IMR-90 (cell line): Measurements from ENCODE around the gene CDC14A.

Source experiments
- CEBPB ChIP-seq: IDR thresholded peaks from 2 replicates; pipeline ENCODE4 v1.6.1; 2012; ENCODE audit warnings: low read depth, low read length, improper control_type of control experiment
- FOS ChIP-seq: fragments of 150-350 bp; IDR thresholded peaks from 2 replicates; pipeline ENCODE4 v1.6.1; 2016; ENCODE audit warnings: low read depth, low read length
- MAZ ChIP-seq: IDR thresholded peaks from 2 replicates; pipeline ENCODE4 v1.6.1; 2012; ENCODE audit warnings: low read depth, mild to moderate bottlenecking, low read length, improper control_type of control experiment, moderate library complexity, borderline replicate concordance
- MXI1 ChIP-seq: IDR thresholded peaks from 2 replicates; pipeline ENCODE4 v1.6.1; 2012; ENCODE audit warnings: low read depth, mild to moderate bottlenecking, low read length, moderate library complexity, borderline replicate concordance
- POLR2A ChIP-seq: IDR thresholded peaks from 2 replicates; pipeline ENCODE4 v1.6.1; 2012; ENCODE audit warnings: mild to moderate bottlenecking, low read depth, low read length
- RAD21 ChIP-seq: IDR thresholded peaks from 2 replicates; pipeline ENCODE4 v1.6.1; 2012; ENCODE audit warnings: low read length, improper control_type of control experiment
- RFX5 ChIP-seq: IDR thresholded peaks from 2 replicates; pipeline ENCODE4 v1.8.0; 2012; ENCODE audit warnings: low read depth, mild to moderate bottlenecking, low read length, moderate library complexity
- SMC3 ChIP-seq: fragments of 150-350 bp; IDR thresholded peaks from 2 replicates; pipeline ENCODE4 v1.6.1; 2016; ENCODE audit warnings: low read depth, mild to moderate bottlenecking, antibody characterized with exemption, low read length, moderate library complexity
- TF ChIP-seq, protein P1 (sequence below): conservative IDR thresholded peaks from 2 replicates; pipeline ENCODE4 v1.5.1; 2012; ENCODE audit warnings: mild to moderate bottlenecking, low read depth, low read length, improper control_type of control experiment
- TF ChIP-seq, protein P2 (sequence below): fragments of 150-350 bp; IDR thresholded peaks from 2 replicates; pipeline ENCODE4 v1.6.1; 2016; ENCODE audit warnings: low read depth, mild to moderate bottlenecking, low read length, moderate library complexity, borderline replicate concordance
- TF ChIP-seq, protein P3 (sequence below): fragments of 150-350 bp; IDR thresholded peaks from 2 replicates; pipeline ENCODE4 v1.6.1; 2017; ENCODE audit warnings: mild to moderate bottlenecking, antibody characterized with exemption, low read length, low read depth

DNA sequence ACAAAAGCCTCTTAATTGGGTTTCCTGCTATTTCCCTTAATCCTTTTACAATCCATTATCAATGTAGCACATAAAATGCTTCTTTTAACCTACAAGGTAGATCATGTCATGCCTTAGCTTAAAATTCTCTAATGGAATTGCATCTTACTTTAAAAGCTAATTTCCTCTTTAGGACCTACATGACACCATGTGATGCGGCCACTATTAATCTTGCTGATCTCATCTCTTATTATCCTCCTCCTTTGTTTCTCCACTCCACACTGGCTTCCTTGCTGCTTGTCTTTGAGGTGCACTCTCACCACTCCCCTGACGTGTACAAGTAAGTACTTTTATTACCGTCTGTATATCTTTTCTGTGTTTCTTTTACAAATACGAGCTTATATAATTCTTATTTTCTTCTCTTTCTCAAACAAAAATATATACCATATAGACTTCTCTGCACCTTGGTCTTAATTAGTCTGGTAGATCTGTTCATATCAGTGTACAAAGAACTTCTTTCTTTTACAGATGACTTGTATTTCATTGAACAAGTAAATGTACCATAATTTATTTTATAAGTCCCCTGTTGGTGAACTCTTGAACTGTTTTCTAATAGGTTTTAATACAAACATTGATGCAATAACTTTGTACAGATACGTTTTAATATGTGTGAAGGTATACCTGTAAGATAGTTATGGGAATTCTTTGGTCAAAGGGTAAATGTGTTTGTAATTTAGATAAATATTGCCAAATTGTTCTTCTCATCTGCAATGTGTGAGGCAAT, 213.8 kb downstream of the CDC14A start:
- TF ChIP-seq POLR2A (no peak), FOS (no peak), MAZ (no peak), RAD21 (no peak), CEBPB (no peak), SMC3 (no peak), MXI1 (no peak), RFX5 (no peak)
- TF ChIP-seq, protein P1, sequence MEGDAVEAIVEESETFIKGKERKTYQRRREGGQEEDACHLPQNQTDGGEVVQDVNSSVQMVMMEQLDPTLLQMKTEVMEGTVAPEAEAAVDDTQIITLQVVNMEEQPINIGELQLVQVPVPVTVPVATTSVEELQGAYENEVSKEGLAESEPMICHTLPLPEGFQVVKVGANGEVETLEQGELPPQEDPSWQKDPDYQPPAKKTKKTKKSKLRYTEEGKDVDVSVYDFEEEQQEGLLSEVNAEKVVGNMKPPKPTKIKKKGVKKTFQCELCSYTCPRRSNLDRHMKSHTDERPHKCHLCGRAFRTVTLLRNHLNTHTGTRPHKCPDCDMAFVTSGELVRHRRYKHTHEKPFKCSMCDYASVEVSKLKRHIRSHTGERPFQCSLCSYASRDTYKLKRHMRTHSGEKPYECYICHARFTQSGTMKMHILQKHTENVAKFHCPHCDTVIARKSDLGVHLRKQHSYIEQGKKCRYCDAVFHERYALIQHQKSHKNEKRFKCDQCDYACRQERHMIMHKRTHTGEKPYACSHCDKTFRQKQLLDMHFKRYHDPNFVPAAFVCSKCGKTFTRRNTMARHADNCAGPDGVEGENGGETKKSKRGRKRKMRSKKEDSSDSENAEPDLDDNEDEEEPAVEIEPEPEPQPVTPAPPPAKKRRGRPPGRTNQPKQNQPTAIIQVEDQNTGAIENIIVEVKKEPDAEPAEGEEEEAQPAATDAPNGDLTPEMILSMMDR = no peak
- TF ChIP-seq, protein P2, sequence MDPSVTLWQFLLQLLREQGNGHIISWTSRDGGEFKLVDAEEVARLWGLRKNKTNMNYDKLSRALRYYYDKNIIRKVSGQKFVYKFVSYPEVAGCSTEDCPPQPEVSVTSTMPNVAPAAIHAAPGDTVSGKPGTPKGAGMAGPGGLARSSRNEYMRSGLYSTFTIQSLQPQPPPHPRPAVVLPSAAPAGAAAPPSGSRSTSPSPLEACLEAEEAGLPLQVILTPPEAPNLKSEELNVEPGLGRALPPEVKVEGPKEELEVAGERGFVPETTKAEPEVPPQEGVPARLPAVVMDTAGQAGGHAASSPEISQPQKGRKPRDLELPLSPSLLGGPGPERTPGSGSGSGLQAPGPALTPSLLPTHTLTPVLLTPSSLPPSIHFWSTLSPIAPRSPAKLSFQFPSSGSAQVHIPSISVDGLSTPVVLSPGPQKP = no peak
- TF ChIP-seq, protein P3, sequence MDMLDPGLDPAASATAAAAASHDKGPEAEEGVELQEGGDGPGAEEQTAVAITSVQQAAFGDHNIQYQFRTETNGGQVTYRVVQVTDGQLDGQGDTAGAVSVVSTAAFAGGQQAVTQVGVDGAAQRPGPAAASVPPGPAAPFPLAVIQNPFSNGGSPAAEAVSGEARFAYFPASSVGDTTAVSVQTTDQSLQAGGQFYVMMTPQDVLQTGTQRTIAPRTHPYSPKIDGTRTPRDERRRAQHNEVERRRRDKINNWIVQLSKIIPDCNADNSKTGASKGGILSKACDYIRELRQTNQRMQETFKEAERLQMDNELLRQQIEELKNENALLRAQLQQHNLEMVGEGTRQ = no peak
